Vagina (tissue), 2 donors: Measurements from ENCODE around the gene TUBA4B.

Source experiments
- CTCF ChIP-seq, 3 experiments: fragments of 450-650 bp in 2 of 3; fragments of 200-600 bp in 1 of 3; sonication (generic) in 1 of 3; IDR thresholded peaks; one replicate each; pipeline ENCODE4 v1.5.1; 2017 to 2019; ENCODE audit warnings: antibody characterized with exemption in 3 of 3, mild to moderate bottlenecking in 2 of 3, moderate library complexity in 2 of 3
- POLR2A ChIP-seq, 2 donors: fragments of 450-650 bp; IDR thresholded peaks; one replicate each; pipeline ENCODE4 v1.6.1; 2017; ENCODE audit warnings: antibody characterized with exemption in 2 of 2, mild to moderate bottlenecking in 2 of 2, moderate library complexity in 2 of 2

GRCh38 chr2:219252084-219252483 lies 959 bp upstream of the TUBA4B start:
- TF ChIP-seq CTCF (IDR thresholded peaks at IDR 0.05) (no peak), POLR2A (IDR thresholded peaks at IDR 0.05) (no peak)
